HuH-7.5 (cell line): ENCODE data around the gene ZNF280A.

Experiments
- DNase-seq: peaks from one replicate; pipeline ENCODE4 v3.0.0; 2011; ENCODE audit warnings: low spot score

ZNF280A gene, protein sequence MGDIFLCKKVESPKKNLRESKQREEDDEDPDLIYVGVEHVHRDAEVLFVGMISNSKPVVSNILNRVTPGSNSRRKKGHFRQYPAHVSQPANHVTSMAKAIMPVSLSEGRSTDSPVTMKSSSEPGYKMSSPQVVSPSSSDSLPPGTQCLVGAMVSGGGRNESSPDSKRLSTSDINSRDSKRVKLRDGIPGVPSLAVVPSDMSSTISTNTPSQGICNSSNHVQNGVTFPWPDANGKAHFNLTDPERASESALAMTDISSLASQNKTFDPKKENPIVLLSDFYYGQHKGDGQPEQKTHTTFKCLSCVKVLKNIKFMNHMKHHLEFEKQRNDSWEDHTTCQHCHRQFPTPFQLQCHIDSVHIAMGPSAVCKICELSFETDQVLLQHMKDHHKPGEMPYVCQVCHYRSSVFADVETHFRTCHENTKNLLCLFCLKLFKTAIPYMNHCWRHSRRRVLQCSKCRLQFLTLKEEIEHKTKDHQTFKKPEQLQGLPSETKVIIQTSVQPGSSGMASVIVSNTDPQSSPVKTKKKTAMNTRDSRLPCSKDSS

DNA sequence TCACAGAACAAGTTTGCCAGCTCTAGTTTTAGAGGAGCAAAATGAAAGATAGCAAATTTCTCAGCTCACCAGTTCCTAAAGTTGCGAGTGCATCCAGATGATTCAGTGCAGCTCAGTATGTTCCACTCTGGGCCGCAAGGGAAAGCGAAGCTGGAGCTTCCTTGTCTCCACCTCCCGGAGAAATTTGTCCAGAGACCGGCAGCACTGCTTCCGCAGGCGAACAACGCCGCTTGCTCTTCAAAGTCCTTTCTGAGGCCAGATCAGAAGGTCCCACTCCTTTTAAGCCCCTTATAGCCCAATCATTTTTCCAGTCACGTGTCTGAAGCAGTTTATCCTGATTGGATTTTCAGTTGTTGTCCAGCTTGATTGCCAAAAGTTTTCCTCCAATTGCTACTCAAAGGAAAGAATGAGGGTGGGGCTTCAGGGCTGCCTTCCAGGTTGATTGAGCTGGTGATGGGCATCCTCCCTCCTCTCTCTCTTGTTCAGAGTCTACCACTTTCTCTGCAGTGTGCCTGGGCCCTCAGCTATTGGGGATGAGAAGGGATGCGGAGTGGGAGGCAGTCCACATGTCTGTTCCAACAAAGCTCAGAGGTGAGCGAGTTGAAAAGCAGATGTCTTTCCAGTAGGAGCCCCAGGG, at the start of gene ZNF280A:
ZNF280A (minus strand) TSS at position 251 of the 637 bp plus-strand sequence. CDS start 4,640 bp downstream, outside the sequence.
- peak; percentile 64 for DNase-seq

DNA sequence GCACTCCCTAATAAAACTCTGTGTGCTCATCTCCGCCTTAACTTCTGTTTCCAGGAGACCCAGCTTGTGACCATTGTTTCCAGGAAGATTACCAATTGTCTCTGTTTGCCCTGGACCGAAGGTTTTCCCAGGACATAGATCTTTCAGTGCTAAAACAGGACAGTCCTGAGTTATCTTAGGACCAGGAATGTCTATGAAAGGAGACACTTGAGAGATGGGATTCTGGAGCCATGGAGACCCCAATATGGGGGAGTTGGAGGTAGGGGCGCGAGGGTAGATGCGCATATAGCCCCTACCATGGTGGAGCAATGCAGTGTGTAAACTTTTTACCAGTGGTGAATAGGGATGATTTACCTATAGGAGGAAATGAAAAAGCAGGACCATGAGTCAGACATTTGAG, 49.1 kb upstream of the ZNF280A start:
- DNase-seq, result no peak

DNA sequence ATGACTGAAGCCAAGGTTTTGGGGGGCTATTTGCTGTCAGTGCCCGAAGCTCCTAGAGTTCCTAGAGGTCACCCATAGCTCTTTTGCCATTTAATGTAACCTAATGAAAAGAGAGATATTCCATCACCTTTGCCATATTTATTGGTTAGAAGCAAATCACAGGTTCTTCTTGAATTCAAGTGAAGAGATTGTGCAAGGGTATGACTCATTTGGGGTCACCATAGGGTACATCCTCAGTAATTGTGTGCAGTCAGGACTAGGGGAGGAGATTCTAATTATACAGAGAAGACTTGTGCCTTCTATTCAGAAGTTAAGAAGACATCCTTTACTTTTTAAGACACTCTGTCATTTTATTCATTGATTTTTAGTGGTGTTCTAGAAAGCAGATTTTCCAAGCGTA, 45.9 kb upstream of the ZNF280A start:
- no peak for DNase-seq

DNA sequence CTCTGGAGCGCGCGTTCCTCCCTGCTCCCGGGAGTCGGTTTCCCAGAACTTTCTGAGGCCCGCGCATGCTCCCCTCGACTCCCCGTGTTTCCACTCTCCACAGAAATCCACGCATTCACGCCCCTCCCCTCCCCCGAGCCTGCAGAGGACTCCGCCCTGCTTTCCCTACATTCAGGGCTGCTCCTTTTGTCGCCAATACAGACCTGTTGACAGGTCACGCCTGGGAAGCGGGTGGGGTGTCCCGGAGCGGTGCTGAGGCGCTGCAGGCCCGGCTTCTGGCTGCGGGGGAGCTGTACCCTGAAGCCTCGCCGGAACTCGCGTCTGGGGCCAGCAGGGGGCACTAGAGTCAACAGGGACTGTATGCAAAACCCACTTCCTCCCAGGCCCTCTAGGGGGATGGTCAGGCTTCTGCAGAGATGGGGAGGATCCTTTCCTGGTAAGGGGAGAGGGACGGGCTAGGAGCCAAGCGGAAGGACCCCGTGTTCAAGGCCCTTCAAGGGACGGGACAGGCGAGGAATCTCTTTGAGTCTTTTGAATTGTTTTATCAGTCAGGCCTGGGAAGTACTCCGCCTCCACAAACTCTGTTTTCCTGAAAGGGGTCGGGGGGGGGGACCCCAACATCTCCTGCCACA, 39.0 kb upstream of the ZNF280A start, which contains the start of gene PRAME:
PRAME (minus strand) TSS at position 294 of the 632 bp plus-strand sequence. CDS start 2,433 bp downstream, outside the sequence.
- peak; percentile 92 for DNase-seq

DNA sequence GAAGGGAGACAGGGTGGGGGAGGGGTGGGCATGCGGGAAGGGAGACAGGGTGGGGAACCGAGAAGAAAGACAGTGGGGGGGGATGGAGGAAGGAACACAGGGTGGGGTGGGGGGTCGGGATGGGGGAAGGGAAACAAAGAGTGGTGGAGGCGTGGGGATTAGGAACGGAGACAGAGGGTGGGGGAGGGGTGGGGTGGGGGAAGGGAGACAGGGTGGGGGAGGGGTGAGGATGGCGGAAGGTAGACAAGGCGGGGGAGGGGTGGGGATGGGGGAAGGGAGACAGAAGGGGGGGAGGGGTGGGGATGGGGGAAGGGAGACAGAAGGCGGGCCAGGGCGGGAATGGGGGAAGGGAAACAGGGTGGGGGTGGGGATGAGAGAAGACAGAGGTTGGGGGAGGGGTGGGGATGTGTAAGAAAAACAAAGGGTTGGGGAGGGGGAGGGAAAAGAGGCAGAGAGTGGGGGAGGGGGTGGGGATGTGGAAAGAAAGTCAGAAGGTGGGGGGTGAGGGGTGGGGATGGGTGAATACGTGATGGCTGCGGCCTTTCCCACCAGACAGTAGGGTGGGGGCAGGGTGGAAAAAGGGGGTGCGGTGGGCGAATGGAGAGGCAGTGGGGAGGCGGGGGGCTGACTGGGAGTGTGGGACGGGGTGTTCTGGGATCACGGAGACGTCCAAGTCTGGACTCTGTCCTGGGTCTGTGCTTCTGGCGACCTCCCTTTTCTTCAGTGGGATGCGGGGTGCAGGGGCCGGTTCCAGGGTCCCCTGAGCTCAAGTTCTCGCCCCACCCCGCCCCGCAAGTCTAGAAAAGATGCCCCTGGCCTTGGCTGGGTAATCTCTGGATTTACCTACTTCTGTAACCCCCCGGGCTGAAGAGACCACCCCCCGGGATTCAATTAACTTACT, 38.3 kb upstream of the ZNF280A start:
- no peak for DNase-seq

DNA sequence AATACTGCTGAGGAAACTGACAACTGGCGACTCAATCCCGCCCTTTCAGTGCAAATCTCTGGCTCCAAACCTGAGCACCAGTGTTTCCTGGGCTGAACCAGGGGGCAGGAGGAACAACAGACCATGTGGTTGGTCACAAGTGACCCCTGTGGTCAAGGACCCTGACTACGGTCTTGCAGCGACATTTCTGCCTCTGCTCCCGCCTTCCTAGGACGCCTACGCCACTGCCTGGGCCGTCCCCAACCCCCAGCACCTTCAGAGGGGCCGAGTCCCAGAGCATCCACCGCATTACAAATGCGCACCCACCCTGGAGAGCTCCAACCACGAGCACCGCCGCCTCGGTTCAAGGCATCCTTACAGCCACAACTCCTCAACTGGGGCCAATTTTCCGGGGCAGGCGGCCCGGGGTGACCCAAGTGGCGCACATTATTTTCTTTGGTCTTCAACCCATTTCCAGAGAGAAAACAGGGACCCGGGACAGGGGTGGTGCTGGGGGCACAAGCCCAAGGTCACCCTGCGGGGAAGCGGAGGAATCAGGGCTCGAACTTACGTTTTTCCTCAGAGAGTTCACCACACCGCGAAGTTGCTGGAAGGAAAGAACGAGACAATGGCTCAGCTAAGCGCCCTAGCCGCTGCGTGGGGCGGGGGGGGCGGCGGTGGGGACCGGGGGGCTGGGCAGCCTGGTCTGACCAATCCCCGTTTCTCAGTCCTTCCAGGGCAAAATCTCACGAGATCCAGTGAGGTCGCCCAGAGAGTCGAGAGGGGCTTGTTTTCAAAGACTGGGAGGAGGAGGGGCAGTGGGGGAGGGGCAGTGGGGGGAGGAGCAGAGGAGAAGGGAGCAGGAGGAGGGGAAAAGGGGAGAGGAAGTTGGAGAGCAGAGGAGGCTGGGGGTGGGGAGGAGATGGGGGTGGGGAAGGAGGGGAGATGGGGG, 37.2 kb upstream of the ZNF280A start:
- no peak for DNase-seq

DNA sequence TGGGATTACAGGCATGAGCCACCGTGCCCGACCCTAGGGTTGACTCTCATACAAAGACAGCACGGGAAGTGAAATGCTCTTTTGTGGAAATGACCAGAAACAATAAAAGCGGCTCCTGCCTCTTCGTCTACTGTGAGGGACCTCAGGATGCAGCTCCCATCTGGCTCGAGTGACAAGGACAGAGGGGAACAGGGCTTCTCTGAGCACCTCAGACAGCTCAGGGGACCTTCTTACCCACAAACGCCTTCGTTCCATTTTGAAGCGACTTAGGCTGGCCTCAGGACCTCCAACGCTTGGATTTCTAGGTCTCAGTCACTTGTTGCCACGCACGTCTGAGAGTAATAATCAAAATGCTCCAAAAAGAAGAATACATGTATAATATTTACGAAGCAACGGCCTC, 36.5 kb upstream of the ZNF280A start:
- DNase-seq, result no peak

DNA sequence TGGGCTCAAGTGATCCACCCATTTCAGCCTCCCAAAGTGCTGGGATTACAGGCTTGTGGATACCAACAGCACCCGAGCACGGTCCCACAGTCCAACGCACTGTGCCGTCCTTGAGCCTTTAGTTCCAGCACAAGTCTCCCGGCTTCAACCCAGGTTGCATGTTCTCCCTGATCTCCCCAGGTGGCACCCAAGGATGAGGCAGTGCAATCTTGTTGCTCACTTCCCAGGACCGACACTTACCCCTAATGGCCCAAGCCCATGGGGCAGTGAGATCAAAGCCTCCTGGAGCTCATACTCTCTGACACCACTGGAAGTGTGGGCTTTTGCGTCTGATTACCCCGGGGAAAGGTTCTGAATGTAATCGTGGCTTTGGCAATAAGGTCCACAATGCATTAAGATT, 35.5 kb upstream of the ZNF280A start:
- no peak for DNase-seq

DNA sequence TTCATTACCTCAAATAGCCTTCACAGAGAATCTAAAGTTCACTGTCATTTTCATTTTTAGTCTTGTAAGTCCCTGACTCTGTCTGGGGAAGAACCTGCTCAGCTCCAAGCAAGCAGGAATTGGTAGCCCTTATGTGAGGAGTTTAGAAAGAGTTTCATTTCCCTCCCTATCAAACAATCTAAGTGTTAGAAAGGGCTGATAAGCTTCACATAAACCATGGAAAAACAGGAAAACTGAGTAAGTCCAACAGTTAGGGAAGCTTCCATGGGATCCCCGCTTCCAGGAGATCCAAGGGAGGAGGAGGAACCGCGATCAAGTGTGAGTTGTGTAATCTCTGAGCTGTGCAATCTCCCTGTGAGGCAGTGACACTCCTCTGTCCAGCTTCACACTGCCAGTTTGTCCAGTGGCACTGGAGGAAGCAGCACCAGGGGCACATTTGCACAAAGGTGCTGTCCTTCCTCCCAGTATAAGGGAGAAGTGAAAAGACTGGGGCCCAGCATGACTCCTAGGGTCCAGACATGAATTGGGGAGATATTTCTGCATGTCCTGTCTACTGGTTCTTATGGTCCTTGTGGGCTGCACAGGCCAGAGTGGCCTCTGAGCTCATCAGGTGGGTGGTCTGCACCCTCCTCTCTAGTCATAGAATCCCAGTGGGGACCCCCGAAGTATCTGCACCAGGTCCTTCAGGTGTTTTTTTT, 34.7 kb upstream of the ZNF280A start:
- no peak for DNase-seq

DNA sequence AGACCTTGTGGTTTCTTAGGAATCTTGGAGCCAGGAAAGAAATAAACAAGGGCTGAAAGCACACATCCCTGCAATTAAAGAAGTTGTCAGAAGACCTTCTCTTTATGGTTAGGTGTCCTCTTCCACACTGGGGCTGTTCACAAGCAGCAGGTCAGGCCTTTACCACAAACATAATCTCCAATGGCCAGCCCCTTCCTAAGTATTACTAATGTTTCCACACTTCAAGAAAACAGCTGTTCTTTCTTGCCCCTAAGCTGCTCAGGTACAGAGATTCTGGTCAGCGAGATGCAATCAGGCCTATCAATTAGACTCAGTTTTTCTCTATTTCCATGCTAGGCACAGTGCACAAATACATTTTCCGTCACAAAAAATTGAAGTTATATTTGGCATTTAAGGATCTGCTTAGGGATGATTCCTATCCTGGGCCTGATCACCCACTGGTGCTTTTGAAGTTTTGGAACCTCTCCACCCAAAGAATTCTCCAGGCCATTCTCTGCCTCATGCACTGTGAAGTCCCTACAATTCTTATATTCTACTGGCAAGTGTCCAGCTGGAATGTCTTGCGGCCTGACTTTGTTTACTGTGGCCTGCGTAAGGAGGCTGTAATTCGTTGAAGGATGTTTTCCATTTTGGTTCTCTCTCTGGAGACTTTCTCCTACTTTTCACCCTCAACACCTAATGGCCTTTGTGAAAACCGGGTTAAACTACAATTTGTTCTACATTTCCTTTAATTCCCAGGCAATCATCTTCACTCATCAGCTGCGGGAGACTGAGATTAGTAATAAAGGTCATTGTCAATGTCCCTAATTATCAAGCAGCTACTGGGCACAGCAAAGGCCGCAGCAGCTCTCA, 33.9 kb upstream of the ZNF280A start:
- no peak for DNase-seq

DNA sequence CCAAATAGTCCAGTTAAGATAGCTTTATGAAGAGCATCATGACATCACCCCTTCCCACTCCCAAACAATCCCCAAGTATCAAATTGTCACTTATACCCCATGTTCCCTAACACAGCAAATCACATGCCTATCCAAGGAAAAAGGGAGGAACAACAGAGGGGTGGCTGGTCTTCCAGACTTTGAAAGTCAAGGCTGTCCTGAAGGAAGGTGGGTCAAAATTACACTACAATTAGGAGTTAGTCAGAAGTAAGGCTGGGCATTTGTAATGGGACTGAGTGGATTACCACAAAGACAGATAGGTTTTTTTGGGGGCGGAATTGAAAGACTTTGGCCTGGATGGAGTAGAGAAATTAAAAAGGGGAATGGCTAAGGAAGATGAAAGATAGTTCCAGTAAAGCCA, 33.1 kb upstream of the ZNF280A start:
- no peak for DNase-seq

DNA sequence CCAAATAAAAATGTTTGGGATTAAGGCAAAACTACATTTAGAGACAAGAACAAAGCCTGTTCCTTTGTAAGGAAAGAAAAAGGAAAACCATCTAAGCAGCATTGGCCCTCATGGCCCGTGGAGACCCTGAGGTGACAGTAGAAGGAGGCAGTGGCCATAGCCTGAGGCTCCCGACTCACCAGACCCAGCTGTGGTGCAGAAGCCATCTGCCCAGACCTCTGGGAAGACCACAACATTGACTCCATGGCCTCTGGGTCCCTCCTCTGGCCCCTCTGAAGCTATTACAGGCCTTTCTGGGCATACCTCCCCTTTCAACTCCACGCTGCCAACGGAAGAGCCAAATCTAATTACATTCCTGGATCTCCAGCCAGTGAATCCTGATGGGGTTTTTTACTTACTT, 32.6 kb upstream of the ZNF280A start:
- DNase-seq, result no peak

DNA sequence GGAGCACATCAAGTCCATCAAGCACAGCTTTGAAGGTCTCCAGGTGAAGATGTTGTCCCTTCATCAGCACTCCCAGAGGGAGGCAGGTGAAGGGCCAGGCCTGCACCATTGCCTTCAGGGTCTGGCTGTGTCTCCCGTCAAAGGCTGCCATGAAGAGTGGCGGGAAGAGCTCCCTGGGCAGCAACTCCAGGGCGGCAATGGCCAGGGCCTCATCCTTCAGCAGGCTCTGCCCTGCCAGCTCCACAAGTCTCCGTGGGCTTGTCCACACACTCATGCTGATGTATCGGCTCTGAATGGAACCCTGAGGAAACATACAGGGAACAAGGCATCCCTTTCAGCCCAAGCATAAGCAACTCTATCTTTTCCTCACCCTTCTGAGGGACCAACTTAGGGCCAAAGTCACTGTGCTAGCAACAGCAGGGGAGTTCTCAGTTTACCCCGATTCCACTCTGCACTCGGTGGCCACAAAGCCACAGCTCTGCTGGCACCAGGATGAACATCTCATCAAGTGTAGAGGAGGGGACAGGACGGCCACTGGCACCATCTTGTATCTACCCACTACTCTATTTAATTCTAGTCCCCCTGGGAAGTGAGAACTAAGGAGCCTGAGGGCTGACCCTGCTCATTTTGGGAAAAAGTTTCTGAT, 30.8 kb upstream of the ZNF280A start:
- DNase-seq, result no peak

DNA sequence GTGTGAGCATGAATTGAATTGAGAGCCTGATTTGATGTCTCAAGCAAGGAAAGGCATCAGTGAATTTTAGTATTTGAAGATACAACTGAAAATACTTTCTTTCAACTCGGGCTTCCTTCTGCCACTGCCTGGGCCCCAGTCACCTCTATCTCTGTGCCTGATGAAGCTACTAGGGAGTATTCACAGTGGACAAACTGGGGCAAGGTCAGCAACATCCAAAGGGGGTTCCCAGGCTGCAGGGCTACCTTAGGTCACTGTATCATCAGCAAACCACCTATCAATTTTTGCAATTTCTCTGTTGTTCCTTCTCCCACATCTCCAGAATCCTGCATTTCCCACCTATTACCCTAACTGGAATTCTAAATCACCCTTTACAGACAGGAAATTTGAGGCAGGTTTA, 28.8 kb upstream of the ZNF280A start:
- no peak for DNase-seq

DNA sequence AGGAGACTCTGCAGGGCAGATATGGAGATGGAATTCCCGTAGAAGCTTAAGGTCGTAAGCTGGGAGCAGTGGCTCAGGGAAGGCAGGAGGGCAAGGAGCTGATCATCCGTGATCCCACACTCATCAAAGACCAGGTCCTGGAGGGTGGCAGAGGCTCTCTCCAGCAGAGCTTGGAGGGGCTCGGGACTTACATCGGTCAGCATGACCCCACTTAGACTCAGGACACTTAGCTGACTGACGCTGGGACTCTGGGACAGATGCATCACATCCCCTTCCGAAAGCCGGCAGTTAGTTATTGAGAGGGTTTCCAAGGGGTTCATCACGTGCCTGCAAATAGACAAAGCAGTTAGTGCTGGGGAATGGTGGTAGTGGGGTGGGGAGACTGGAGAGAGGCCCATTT, 28.2 kb upstream of the ZNF280A start:
- DNase-seq, result no peak

DNA sequence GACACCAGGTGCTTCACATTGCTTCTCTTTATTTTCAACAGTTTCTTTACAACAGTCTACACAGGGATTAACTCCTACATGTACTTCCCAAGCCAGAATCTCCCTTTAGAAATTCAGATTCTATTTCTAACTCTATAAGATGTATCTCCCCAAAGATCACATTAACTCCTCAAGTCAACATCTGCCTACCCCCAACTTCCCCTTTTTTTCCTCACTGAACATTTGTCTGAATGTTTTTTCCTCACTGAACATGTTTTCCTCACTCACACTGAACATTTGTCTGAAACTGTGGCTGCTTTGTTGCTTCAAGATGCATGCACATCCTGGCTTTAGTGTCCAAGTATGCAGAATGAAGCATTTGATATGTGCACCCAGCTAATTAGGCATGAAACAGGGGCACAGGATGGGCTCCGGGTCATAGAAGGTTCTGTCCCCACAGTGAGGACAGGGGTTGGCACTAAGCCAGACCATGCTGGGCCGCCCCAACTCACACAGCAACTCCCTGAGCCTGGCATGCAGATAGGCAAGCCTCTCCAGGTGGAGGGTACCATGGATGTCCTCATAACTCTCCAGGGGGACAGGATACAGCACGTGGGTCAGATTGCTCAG, 27.7 kb upstream of the ZNF280A start:
- DNase-seq, result no peak

DNA sequence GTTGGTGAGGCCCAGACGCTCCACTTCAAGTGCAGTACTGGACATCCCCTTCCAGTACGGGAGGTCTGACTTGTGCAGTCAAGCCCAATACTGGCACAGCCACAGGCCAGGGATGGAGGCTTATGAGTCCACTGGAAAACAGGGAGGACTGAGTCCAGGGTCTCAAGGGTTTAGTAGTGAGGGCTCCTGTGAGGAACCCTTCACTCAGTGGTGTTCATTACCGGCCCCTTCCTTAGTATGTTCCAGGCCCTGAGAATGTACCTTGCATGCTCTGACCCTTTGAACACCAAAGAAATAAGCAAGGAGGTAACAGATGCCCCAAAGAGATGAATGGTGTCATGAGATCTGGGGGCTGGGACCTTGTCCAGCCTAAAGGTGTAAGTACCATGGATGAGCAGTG, 27.2 kb upstream of the ZNF280A start:
- DNase-seq, result no peak

DNA sequence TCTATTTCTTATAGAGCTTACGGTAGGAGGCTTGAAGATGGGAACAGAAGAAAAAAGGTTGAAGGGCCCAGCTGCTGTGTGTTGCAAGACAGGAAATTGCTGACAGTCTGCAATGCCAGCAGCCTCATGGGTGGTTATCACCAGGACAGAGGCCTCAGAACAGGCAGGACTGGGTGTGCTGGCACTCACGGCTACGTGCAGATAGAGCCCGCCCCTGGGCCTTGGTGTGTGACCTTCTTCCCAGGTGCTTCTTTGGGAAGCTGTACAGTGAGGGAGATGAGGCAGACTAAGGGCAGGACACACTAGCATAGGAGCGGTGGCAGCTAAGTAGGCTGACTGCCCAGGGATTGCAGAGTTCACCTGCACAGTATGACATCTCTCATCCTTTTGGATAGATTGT, 26.4 kb upstream of the ZNF280A start:
- no peak for DNase-seq
